Stimulated activated CD8-positive, alpha-beta memory T cell treated with anti-CD3 and anti-CD28 coated beads, Interleukin-4, amount 100 ng/mL, for 48 hours (primary cell): ENCODE measurements around the gene U2SURP.
"Not testable (repeated sequence)": the region's sequence is repeated elsewhere in the genome, so short reads cannot be mapped to it uniquely, and the experiment has no call there.

Experiments
- DNase-seq: peaks from one replicate; pipeline ENCODE4 v3.0.0-alpha.2; 2020

U2SURP gene

GRCh38 chr3:143024351-143024960 is 23.1 kb downstream of the U2SURP start:
- no peak for DNase-seq

GRCh38 chr3:143031327-143031726 is 30.0 kb downstream of the U2SURP start:
- no peak for DNase-seq

- DNase-seq: not testable (repeated sequence)
Measured at GRCh38 chr3:143031796-143032387, 30.5 kb downstream of the U2SURP start.

GRCh38 chr3:143035466-143036211 is 34.3 kb downstream of the U2SURP start:
- no peak for DNase-seq

GRCh38 chr3:143036557-143036956 is 35.2 kb downstream of the U2SURP start:
- no peak for DNase-seq

GRCh38 chr3:143037867-143038266 is 36.5 kb downstream of the U2SURP start:
- no peak for DNase-seq

- DNase-seq: no peak
Measured at GRCh38 chr3:143040261-143040879, 39.0 kb downstream of the U2SURP start.

- DNase-seq: no peak
Measured at GRCh38 chr3:143041903-143042302, 40.5 kb downstream of the U2SURP start.

GRCh38 chr3:143045639-143046038 is 44.3 kb downstream of the U2SURP start:
- no peak for DNase-seq

GRCh38 chr3:143046075-143046474 is 44.7 kb downstream of the U2SURP start:
- not testable (repeated sequence) for DNase-seq

- DNase-seq: no peak
Measured at GRCh38 chr3:143054011-143054410, 52.6 kb downstream of the U2SURP start.

GRCh38 chr3:143056372-143056771 is 55.0 kb downstream of the U2SURP start:
- DNase-seq: no peak

GRCh38 chr3:143060906-143061305 is 59.5 kb downstream of the U2SURP start:
- DNase-seq: no peak

GRCh38 chr3:143063018-143063417 is 61.6 kb downstream of the U2SURP start:
- no peak for DNase-seq

GRCh38 chr3:143064777-143065176 is 63.4 kb downstream of the U2SURP start:
- DNase-seq: no peak

GRCh38 chr3:143065364-143065763 is 64.0 kb downstream of the U2SURP start:
- no peak for DNase-seq

- no peak for DNase-seq
Measured at GRCh38 chr3:143066033-143066432, 64.7 kb downstream of the U2SURP start.

- DNase-seq: no peak
Measured at GRCh38 chr3:143067201-143067600, 65.8 kb downstream of the U2SURP start.

GRCh38 chr3:143068059-143068458 is 66.7 kb downstream of the U2SURP start:
- DNase-seq: no peak

GRCh38 chr3:143070977-143071551 is 69.7 kb downstream of the U2SURP start:
- no peak for DNase-seq

GRCh38 chr3:143071776-143072175 is 70.4 kb downstream of the U2SURP start:
- no peak for DNase-seq

- DNase-seq: not testable (repeated sequence)
Measured at GRCh38 chr3:143072298-143073020, 71.1 kb downstream of the U2SURP start.

- DNase-seq: not testable (repeated sequence)
Measured at GRCh38 chr3:143073541-143073940, 72.2 kb downstream of the U2SURP start.
